Tibial nerve (tissue), 4 donors: ENCODE results near the gene SAMD13. TPM values are rescaled to one million over a fixed set of nuclear protein-coding genes. Genes with fewer than 3 reads are reported as not detected.

Source experiments
- DNase-seq, 2 donors: peaks; one replicate each; pipeline ENCODE4 v3.0.0-alpha.2; 2019; ENCODE audit warnings: low spot score in 2 of 2
- H3K27ac ChIP-seq, 4 donors: fragments of 200-600 bp; sonication (generic) in 3 of 4; one replicate each; pipeline ENCODE4 v1.5.1; 2017 to 2019; ENCODE audit warnings: mild to moderate bottlenecking in 1 of 4
- H3K27me3 ChIP-seq, 2 donors: fragments of 200-600 bp; sonication (generic) in 1 of 2; one replicate each; pipeline versions ENCODE4 v1.5.1 to v1.6.0; 2017 to 2019
- H3K36me3 ChIP-seq, 3 donors: fragments of 200-600 bp; sonication (generic); one replicate each; pipeline ENCODE4 v1.5.1; 2018 to 2019
- H3K4me1 ChIP-seq, 4 donors: fragments of 200-600 bp; sonication (generic) in 3 of 4; one replicate each; pipeline ENCODE4 v1.5.1; 2017 to 2019
- H3K4me3 ChIP-seq, 4 donors: fragments of 200-600 bp; sonication (generic) in 3 of 4; one replicate each; pipeline ENCODE4 v1.5.1; 2017 to 2019; ENCODE audit warnings: mild to moderate bottlenecking in 1 of 4, moderate library complexity in 1 of 4
- H3K9me3 ChIP-seq, 4 donors: fragments of 200-600 bp; sonication (generic) in 3 of 4; one replicate each; pipeline ENCODE4 v1.5.1; 2017 to 2019
- EP300 ChIP-seq, 2 donors: sonication (generic); formaldehyde crosslinking; IDR thresholded peaks; one replicate each; pipeline ENCODE4 v1.6.1; 2017; ENCODE audit warnings: antibody characterized with exemption in 2 of 2, mild to moderate bottlenecking in 1 of 2
- POLR2A ChIP-seq, 2 donors: fragments of 450-650 bp; IDR thresholded peaks; one replicate each; pipeline ENCODE4 v1.6.1; 2017; ENCODE audit warnings: antibody characterized with exemption in 2 of 2, mild to moderate bottlenecking in 2 of 2, moderate library complexity in 2 of 2
- WGBS, 2 donors: methylation state at CpG; one replicate each; pipeline ENCODE4 v1.1.5; 2018; 5-methylcytosine and 5-hydroxymethylcytosine counted together
- total RNA-seq, 4 donors: library from RNA; depleted of rRNA; stranded (reverse); fragments of >200 nt; gene quantifications; one replicate each; pipeline ENCODE4 v1.1.0, GENCODE V29; 2016
- TF ChIP-seq, protein P1 (sequence below), 5 experiments: fragments of 200-600 bp in 3 of 5; fragments of 450-650 bp in 2 of 5; sonication (generic) in 3 of 5; IDR thresholded peaks; one replicate each; pipeline ENCODE4 v1.5.1; 2016 to 2019; ENCODE audit warnings: antibody characterized with exemption in 5 of 5, mild to moderate bottlenecking in 3 of 5, moderate library complexity in 2 of 5

The SAMD13 gene
- total RNA-seq, 4 donors from 2014 or later: 1.0 to 1.5 TPM; not detected in 2

DNA sequence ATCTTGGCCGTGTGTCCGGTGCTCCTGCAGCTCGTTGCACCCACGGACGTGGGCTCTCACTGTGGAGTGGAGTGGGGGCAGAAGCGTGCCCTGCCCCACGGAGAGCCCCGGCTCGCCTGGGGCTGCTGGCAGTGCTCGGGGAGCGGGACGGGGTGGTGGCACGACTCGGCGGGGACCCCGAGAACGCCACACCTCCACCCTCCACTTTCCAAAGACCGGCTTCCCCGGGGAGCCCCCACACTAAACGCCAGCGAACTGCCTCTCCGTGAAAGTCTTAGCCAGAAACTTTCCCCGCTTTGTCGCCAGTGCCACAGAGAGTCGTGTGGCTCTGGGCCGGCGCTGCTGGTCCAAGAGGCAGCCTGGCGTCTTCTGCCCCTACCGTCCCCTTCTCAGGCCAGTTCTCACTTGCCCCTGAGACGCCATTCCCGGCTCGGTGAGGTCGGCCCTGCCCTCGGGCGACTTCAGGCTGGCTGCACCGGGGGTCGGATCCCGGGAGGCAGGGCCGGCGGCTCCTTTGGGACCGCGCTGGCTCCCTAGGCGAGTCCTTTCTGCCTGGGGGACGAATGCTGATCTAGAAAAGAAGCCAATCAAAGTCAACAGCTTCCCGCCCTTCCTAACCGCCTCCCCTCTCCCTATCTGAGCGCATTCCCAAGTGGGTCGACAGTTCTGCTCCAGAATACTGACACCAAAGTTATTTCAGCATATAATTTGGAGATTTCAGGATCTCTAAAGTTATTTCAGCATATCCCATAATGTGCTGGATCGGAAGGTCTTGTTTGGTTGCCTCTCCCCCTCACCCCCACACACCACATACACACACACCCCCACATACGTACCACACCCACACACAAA lies 2.6 kb upstream of the SAMD13 start:
- TF ChIP-seq EP300 (IDR thresholded peaks at IDR 0.05) (peak in 1 of 2 donors; percentile 1), POLR2A (IDR thresholded peaks at IDR 0.05) (no peak)
- Histone ChIP-seq H3K4me3 (peak overlapping the region; percentile 46 to 86 (median 73)), H3K9me3 (peaks cover 0 to 8% (median 0%) of the 10 kb centered on the region in 4 donors), H3K27me3 (no peaks in the 10 kb centered on the region), H3K27ac (peak overlapping the region; percentile 34 to 93 (median 90)), H3K36me3 (no peaks in the 10 kb centered on the region), H3K4me1 (peaks cover 5 to 45% (median 18%) of the 10 kb centered on the region in 4 donors)
- DNase-seq: peak in 1 of 2 donors; percentile 17
- WGBS, 2 donors: 2 to 3% methylated on average over 17 to 18 of the region's 50 CpGs

DNA sequence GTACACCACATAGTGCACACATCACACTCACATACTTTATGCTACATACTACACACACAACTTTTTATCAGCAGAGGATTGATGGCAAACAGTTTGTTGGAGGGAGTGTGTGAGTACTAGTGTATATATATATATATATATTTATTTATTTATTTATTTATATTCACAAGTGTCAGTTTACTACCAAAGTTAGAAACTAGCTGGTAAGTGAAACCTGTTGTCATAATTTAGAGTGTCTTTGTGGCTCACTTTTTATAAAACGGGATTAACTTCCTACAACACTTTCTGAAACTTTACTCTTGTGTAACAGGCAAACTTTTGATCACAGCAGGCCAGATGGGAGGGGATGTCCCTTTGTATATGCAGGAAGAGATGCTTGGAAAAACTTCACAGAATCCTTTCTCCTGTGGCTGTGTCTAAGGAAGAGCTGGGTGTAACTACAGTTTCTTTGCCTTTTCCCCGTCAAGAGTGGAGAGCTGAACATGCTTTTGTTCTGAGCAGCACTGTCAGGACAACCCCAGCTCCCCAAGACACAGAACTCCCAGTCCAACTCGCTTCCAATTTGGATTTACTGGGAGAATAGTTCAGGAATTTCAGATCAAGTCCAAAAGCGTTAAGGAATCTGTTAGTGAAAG lies 1.9 kb upstream of the SAMD13 start:
- H3K27me3 ChIP-seq: no peaks in the 10 kb centered on the region
- peak overlapping the region in 3 of 4 donors; percentile 46 to 85 (median 61) for H3K4me3 ChIP-seq
- WGBS, 2 donors: 14 to 18% methylated on average over 4 of the region's 4 CpGs
- no peak for DNase-seq
- peaks cover 5 to 45% (median 18%) of the 10 kb centered on the region in 4 donors for H3K4me1 ChIP-seq
- no peak for TF ChIP-seq EP300 (IDR thresholded peaks at IDR 0.05)
- no peak for TF ChIP-seq POLR2A (IDR thresholded peaks at IDR 0.05)
- TF ChIP-seq, protein P1, sequence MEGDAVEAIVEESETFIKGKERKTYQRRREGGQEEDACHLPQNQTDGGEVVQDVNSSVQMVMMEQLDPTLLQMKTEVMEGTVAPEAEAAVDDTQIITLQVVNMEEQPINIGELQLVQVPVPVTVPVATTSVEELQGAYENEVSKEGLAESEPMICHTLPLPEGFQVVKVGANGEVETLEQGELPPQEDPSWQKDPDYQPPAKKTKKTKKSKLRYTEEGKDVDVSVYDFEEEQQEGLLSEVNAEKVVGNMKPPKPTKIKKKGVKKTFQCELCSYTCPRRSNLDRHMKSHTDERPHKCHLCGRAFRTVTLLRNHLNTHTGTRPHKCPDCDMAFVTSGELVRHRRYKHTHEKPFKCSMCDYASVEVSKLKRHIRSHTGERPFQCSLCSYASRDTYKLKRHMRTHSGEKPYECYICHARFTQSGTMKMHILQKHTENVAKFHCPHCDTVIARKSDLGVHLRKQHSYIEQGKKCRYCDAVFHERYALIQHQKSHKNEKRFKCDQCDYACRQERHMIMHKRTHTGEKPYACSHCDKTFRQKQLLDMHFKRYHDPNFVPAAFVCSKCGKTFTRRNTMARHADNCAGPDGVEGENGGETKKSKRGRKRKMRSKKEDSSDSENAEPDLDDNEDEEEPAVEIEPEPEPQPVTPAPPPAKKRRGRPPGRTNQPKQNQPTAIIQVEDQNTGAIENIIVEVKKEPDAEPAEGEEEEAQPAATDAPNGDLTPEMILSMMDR (IDR thresholded peaks at IDR 0.05): no peak
- H3K36me3 ChIP-seq: no peaks in the 10 kb centered on the region
- peaks cover 0 to 8% (median 0%) of the 10 kb centered on the region in 4 donors for H3K9me3 ChIP-seq
- peak overlapping the region; percentile 34 to 93 (median 90) for H3K27ac ChIP-seq

DNA sequence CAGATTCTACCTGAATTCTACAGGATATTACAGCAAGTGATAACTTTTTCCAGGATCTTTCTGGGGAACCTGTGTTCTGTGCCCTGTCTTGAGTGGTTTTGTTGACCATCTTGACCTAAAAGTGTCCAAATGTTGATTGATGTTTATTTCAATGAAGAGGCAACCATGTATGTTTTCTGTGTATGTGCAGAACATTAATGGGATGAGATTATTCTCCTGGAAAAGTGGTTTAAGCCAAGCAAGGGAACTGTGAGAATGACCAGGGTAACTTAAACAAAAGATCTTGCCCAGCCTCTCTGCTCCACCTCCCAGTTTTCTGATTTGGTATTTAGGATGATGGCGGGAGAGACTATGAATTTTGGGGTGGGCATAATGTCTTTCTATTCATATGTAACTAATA lies 1.0 kb upstream of the SAMD13 start:
- Histone ChIP-seq H3K27ac (peak overlapping the region in 3 of 4 donors; percentile 26 to 93 (median 92)), H3K36me3 (no peaks in the 10 kb centered on the region), H3K27me3 (no peaks in the 10 kb centered on the region), H3K9me3 (peaks cover 0 to 6% (median 0%) of the 10 kb centered on the region in 4 donors), H3K4me3 (no peak overlapping the region), H3K4me1 (peaks cover 5 to 45% (median 18%) of the 10 kb centered on the region in 4 donors)
- WGBS, 2 donors: 46 to 52% methylated on average over 1 of the region's 1 CpG
- DNase-seq: no peak
- TF ChIP-seq EP300 (IDR thresholded peaks at IDR 0.05) (no peak), POLR2A (IDR thresholded peaks at IDR 0.05) (no peak)
- TF ChIP-seq, protein P1 (IDR thresholded peaks at IDR 0.05): no peak

DNA sequence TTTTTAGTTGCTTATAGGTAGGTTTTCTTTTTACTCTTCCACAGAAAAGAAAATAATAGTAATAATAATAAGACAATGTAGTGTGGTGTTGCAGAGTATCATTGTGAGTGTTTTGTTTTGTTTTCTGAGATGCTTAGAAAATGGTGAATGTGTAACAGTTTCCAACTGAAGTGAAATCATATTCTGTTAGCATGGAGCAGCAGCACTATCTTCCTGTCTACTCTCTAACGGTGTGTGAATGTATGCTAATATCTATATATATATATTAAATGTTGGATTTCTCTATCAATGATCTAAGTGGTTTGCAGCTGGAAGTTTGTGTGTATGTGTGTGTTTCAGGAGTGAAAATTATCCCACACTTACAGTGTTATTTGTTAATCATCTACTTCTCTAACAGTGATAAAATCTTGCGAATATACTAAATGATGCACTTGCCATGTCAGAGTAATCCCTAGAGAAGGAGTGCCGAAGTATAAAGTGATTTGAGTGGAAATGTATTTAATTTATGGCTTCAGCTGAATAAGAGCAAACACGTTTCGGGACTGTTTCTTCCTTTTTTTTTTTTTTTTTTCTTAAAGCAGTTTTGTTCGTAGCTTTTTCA lies 377 bp downstream of the SAMD13 start:
- H3K4me1 ChIP-seq: peaks cover 5 to 45% (median 18%) of the 10 kb centered on the region in 4 donors
- 6 to 10% methylated on average over 6 of the region's 6 CpGs for WGBS, 2 donors
- no peak for DNase-seq
- H3K27me3 ChIP-seq: no peaks in the 10 kb centered on the region
- H3K36me3 ChIP-seq: no peaks in the 10 kb centered on the region
- peak overlapping the region in 3 of 4 donors; percentile 7 to 93 (median 43) for H3K27ac ChIP-seq
- TF ChIP-seq EP300 (IDR thresholded peaks at IDR 0.05): no peak
- H3K4me3 ChIP-seq: peak overlapping the region in 3 of 4 donors; percentile 26 to 39 (median 34)
- no peaks in the 10 kb centered on the region for H3K9me3 ChIP-seq

DNA sequence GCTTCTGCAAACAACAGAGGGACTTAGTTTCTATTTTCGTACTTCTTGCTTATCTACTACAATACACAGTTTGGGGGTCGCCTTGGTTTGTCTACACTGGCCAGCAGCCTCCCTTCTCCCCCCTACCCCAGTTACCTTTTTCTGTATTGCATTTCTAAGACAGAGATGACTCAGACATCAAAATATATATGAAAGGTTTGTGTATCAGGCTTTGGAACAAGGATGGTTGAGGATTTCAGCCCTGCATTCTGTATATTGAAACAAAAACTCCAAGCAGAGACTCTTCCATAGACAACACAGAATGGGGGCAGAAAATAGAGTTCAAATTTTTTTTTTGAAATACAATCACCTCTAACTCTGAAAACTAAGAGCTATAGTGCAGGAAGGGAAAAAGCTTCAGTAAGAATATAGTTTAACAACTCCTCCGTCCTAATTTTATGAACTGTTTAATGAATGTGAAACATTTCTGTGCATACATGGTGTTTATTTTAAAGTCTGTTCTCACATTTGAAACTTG lies 1.9 kb downstream of the SAMD13 start:
- H3K27ac ChIP-seq: peak overlapping the region in 3 of 4 donors; percentile 6 to 66 (median 42)
- TF ChIP-seq POLR2A (IDR thresholded peaks at IDR 0.05): no peak
- TF ChIP-seq, protein P1 (IDR thresholded peaks at IDR 0.05): no peak
- no peak for TF ChIP-seq EP300 (IDR thresholded peaks at IDR 0.05)
- no peaks in the 10 kb centered on the region for H3K27me3 ChIP-seq
- DNase-seq: no peak
- H3K36me3 ChIP-seq: no peaks in the 10 kb centered on the region
- H3K4me1 ChIP-seq: peaks cover 5 to 36% (median 18%) of the 10 kb centered on the region in 4 donors
- H3K4me3 ChIP-seq: peak overlapping the region in 3 of 4 donors; percentile 25 to 39 (median 34)
- 18 to 22% methylated on average over 3 of the region's 3 CpGs for WGBS, 2 donors
- peaks cover 0 to 5% (median 0%) of the 10 kb centered on the region in 4 donors for H3K9me3 ChIP-seq
